Measurements from ENCODE around the gene CPN2. TPM values are rescaled to one million over a fixed set of nuclear protein-coding genes. Genes with fewer than 3 reads are reported as not detected.
A peak's percentile ranks its signal among the peaks of the same experiment; 100 is the strongest.

CPN2 gene
- total and polyA plus RNA-seq, 2 of the 13 experiments (the other 11 are each of a cell fraction or from before 2014, with no cell fraction given) = 26.7 to 27.7 TPM

GRCh38 chr3:194333212-194333980 lies 17.7 kb downstream of the CPN2 start (continued):
- peak; percentile 78 for TF ChIP-seq ZNF143 (CRISPR knock-in tag; IDR thresholded peaks at IDR 0.05)
- peak; percentile 70 for TF ChIP-seq ZNF710 (CRISPR knock-in tag; IDR thresholded peaks at IDR 0.05; ENCODE audit: borderline replicate concordance)
- peak; percentile 70; the same call in 1 of the 2 replicates for TF ChIP-seq TIGD3 (CRISPR knock-in tag; IDR thresholded peaks at IDR 0.05; ENCODE audit: borderline replicate concordance)
- peak; percentile 94; the same call in 1 of the 2 replicates for TF ChIP-seq LBX2 (CRISPR knock-in tag; IDR thresholded peaks at IDR 0.05; ENCODE audit: borderline replicate concordance)
- peak; percentile 54; the same call in 1 of the 2 replicates for TF ChIP-seq DNMT3B (CRISPR knock-in tag; conservative IDR thresholded peaks at IDR 0.05)
- no peak for TF ChIP-seq ZEB1 (IDR thresholded peaks at IDR 0.05; ENCODE audit: insufficient replicate concordance, low read depth)
- peak; percentile 48 for TF ChIP-seq NR1H2 (CRISPR knock-in tag; IDR thresholded peaks at IDR 0.05; ENCODE audit: borderline replicate concordance, low read depth)
- peak; percentile 92 for TF ChIP-seq BCL3 (CRISPR knock-in tag; IDR thresholded peaks at IDR 0.05)
- peak; percentile 89 for TF ChIP-seq ZMYM2 (CRISPR knock-in tag; IDR thresholded peaks at IDR 0.05)
- peak; percentile 69 for TF ChIP-seq ZNF263 (CRISPR knock-in tag; IDR thresholded peaks at IDR 0.05)
- TF ChIP-seq CCDC6 (CRISPR knock-in tag; IDR thresholded peaks at IDR 0.05) = peak; percentile 95
- peak; percentile 49 for TF ChIP-seq SAP130 (CRISPR knock-in tag; IDR thresholded peaks at IDR 0.05; ENCODE audit: low read depth)
- TF ChIP-seq KLF13 (CRISPR knock-in tag; IDR thresholded peaks at IDR 0.05) = no peak; the same call in none of the 2 replicates
- TF ChIP-seq KDM5B (CRISPR knock-in tag; IDR thresholded peaks at IDR 0.05; ENCODE audit: borderline replicate concordance) = peak; percentile 100
- no peak for TF ChIP-seq DDIT3 (CRISPR knock-in tag; IDR thresholded peaks at IDR 0.05)
- TF ChIP-seq REPIN1 (CRISPR knock-in tag; IDR thresholded peaks at IDR 0.05; ENCODE audit: borderline replicate concordance, low read depth) = peak; percentile 50; the same call in 1 of the 2 replicates
- no peak for TF ChIP-seq REST (IDR thresholded peaks at IDR 0.05; ENCODE audit: borderline replicate concordance in 1 of 2, low read depth in 1 of 2, low read length in 2 of 2)
- peak; percentile 81; the same call in 1 of the 2 replicates for TF ChIP-seq NKX3-1 (CRISPR knock-in tag; IDR thresholded peaks at IDR 0.05)
- peak; percentile 96 for TF ChIP-seq STAG1 (CRISPR knock-in tag; IDR thresholded peaks at IDR 0.05)
